ENCODE measurements around the gene POLK. TPM values are rescaled to one million over a fixed set of nuclear protein-coding genes. Genes with fewer than 3 reads are reported as not detected.

Gene POLK
- total and polyA plus RNA-seq, 8 donors, result 3.7 to 145 (median 21.2) TPM

GRCh38 chr5:75616371-75616881 lies 104.7 kb downstream of the POLK start:
- Histone ChIP-seq H3K27ac (peak overlapping the region in 1 of 5 donors; percentile 32), H3K27me3 (peaks cover 0 to 5% (median 0%) of the 10 kb centered on the region in 3 donors), H3K4me3 (no peak overlapping the region), H3K4me1 (peaks cover 12 to 41% (median 27%) of the 10 kb centered on the region in 4 donors), H3K36me3 (no peaks in the 10 kb centered on the region), H3K9me3 (no peaks in the 10 kb centered on the region)
- peak in 1 of 2 donors; percentile 47 for DNase-seq
- no peak for TF ChIP-seq POLR2AphosphoS5 (IDR thresholded peaks at IDR 0.05)
- no peak for TF ChIP-seq EP300 (IDR thresholded peaks at IDR 0.05)
- TF ChIP-seq CTCF (IDR thresholded peaks at IDR 0.05), result no peak
- TF ChIP-seq POLR2A (IDR thresholded peaks at IDR 0.05), result no peak
- WGBS, 5 donors, result 60 to 68% (median 66%) methylated on average over 4 of the region's 4 CpGs
- intact Hi-C loops (cut with DNase I; ENCODE audit: low total_unique reads), result no loop called here

GRCh38 chr5:75616971-75617621 lies 105.4 kb downstream of the POLK start:
- Histone ChIP-seq H3K36me3 (no peaks in the 10 kb centered on the region), H3K4me1 (peaks cover 10 to 38% (median 29%) of the 10 kb centered on the region in 4 donors), H3K4me3 (no peak overlapping the region), H3K9me3 (no peaks in the 10 kb centered on the region), H3K27ac (peak overlapping the region in 2 of 5 donors; percentile 26 to 32), H3K27me3 (no peaks in the 10 kb centered on the region)
- WGBS, 5 donors, result 49 to 64% (median 61%) methylated on average over 7 of the region's 7 CpGs
- DNase-seq, result peak in 1 of 2 donors; percentile 61
- peak in 1 of 3 donors; percentile 6 for TF ChIP-seq POLR2AphosphoS5 (IDR thresholded peaks at IDR 0.05)
- no peak for TF ChIP-seq CTCF (IDR thresholded peaks at IDR 0.05)
- TF ChIP-seq POLR2A (IDR thresholded peaks at IDR 0.05), result no peak
- no peak for TF ChIP-seq EP300 (IDR thresholded peaks at IDR 0.05)
- intact Hi-C loops (cut with DNase I; ENCODE audit: low total_unique reads), result no loop called here

GRCh38 chr5:75617736-75618352 lies 106.2 kb downstream of the POLK start:
- Histone ChIP-seq H3K9me3 (no peaks in the 10 kb centered on the region), H3K36me3 (no peaks in the 10 kb centered on the region), H3K27me3 (no peaks in the 10 kb centered on the region), H3K27ac (no peak overlapping the region), H3K4me3 (no peak overlapping the region), H3K4me1 (peaks cover 14 to 40% (median 30%) of the 10 kb centered on the region in 4 donors)
- peak in 1 of 2 donors; percentile 28 for DNase-seq
- WGBS, 5 donors, result 68 to 85% (median 77%) methylated on average over 5 of the region's 5 CpGs
- TF ChIP-seq EP300 (IDR thresholded peaks at IDR 0.05) (no peak), POLR2AphosphoS5 (IDR thresholded peaks at IDR 0.05) (no peak), CTCF (IDR thresholded peaks at IDR 0.05) (no peak), POLR2A (IDR thresholded peaks at IDR 0.05) (no peak)
- intact Hi-C loops (cut with DNase I; ENCODE audit: low total_unique reads), result no loop called here

GRCh38 chr5:75620184-75620959 lies 108.7 kb downstream of the POLK start:
- DNase-seq, result no peak
- TF ChIP-seq POLR2AphosphoS5 (IDR thresholded peaks at IDR 0.05) (no peak), EP300 (IDR thresholded peaks at IDR 0.05) (no peak), CTCF (IDR thresholded peaks at IDR 0.05) (no peak), POLR2A (IDR thresholded peaks at IDR 0.05) (no peak)
- intact Hi-C loops (cut with DNase I; ENCODE audit: low total_unique reads), result no loop called here

More at GRCh38 chr5:75620184-75620959, 108.7 kb downstream of the POLK start:
- Histone ChIP-seq H3K27me3 (no peaks in the 10 kb centered on the region), H3K4me3 (no peak overlapping the region), H3K9me3 (no peaks in the 10 kb centered on the region), H3K27ac (peak overlapping the region in 1 of 5 donors; percentile 15), H3K36me3 (no peaks in the 10 kb centered on the region), H3K4me1 (peaks cover 23 to 54% (median 41%) of the 10 kb centered on the region in 4 donors)
- WGBS, 5 donors, result 48 to 71% (median 56%) methylated on average over 4 of the region's 4 CpGs
